HCT116 (cell line): Measurements from ENCODE around the gene AKAP14. TPM values are rescaled to one million over a fixed set of nuclear protein-coding genes. Genes with fewer than 3 reads are reported as not detected.

Source experiments
- ATAC-seq: fragments of 200-7000 bp; cut with Tn5 transposase; 2 replicates; pipeline ENCODE4 v1.9.1; 2020; ENCODE audit warnings: mild to moderate bottlenecking, moderate library complexity
- BruUV-seq: library from RNA; stranded (reverse); fragments of 400-500 nt; replicated peaks from 2 replicates; lab custom pipeline; 2021; lab: Mats Ljungman, UMichigan
- CTCF ChIA-PET: fragments of 300-600 bp; sonication (Branson Sonifier 250); formaldehyde crosslinking; loops from one replicate; lab custom pipeline; 2021; ENCODE audit warnings: antibody characterized with exemption; lab: Charles Lee
- POLR2A ChIA-PET: fragments of 300-600, 350-600 bp; sonication (Branson Sonifier 250); formaldehyde crosslinking; loops from one replicate; lab custom pipeline; 2021; ENCODE audit warnings: antibody characterized with exemption; lab: Charles Lee
- RAD21 ChIA-PET, 2 experiments: fragments of 300-600 bp; sonication (Branson Sonifier 250); formaldehyde crosslinking; loops; one replicate each; lab custom pipeline; 2023; ENCODE audit warnings: low total read pairs in 2 of 2; ENCODE audit not compliant: uncharacterized antibody in 2 of 2, unreplicated experiment in 2 of 2, low non-redundant PET in 1 of 2; lab: Charles Lee
- DNase-seq: peaks from one replicate; pipeline ENCODE4 v3.0.0-alpha.2; 2010; ENCODE audit warnings: low read depth, low spot score
- H2AFZ ChIP-seq: fragments of 200-600 bp; shearing (Covaris generic), sonication (generic); 2 replicates; pipeline ENCODE4 v1.6.1; 2017; ENCODE audit warnings: low read depth, mixed run types, mixed read lengths, antibody characterized with exemption, low read length; ENCODE audit not compliant: poor library complexity, severe bottlenecking
- H3K27ac ChIP-seq: 2 replicates; pipeline ENCODE4 v1.5.1; 2012; ENCODE audit warnings: low read depth, low read length
- H3K27me3 ChIP-seq: fragments of 200-600 bp; sonication (generic); 2 replicates; pipeline ENCODE4 v1.6.1; 2016; ENCODE audit warnings: mixed run types, low read length, mixed read lengths; ENCODE audit not compliant: insufficient read depth
- H3K36me3 ChIP-seq, 2 experiments: fragments of 200-500 bp in 1 of 2; fragments of 200-600 bp in 1 of 2; sonication (Bioruptor generic) in 1 of 2; sonication (generic) in 1 of 2; 2 replicates each; pipeline versions ENCODE4 v1.5.1 to v1.6.1; 2014 to 2016; ENCODE audit warnings: low read length in 2 of 2, inconsistent platforms in 1 of 2, mixed read lengths in 1 of 2, mixed run types in 1 of 2; ENCODE audit not compliant: insufficient read depth in 2 of 2, control insufficient read depth in 1 of 2
- H3K4me1 ChIP-seq, 2 experiments: fragments of 200-600 bp in 1 of 2; sonication (generic) in 1 of 2; 2 replicates each; pipeline versions ENCODE4 v1.5.1 to v1.6.1; 2012 to 2017; ENCODE audit warnings: low read length in 2 of 2, inconsistent platforms in 1 of 2, mild to moderate bottlenecking in 1 of 2, mixed read lengths in 1 of 2, mixed run types in 1 of 2, moderate library complexity in 1 of 2; ENCODE audit not compliant: insufficient read depth in 2 of 2, control insufficient read depth in 1 of 2
- H3K4me2 ChIP-seq: fragments of 200-600 bp; sonication (generic); 2 replicates; pipeline ENCODE4 v1.6.1; 2017; ENCODE audit warnings: mixed run types, low read length, mixed read lengths
- H3K4me3 ChIP-seq, 2 experiments: fragments of 200-600 bp in 1 of 2; sonication (generic) in 1 of 2; replicated peaks in 1 of 2; 2 replicates each; pipeline ENCODE4 v1.5.1; 2011 to 2016; ENCODE audit warnings: low read length in 2 of 2, control low read depth in 1 of 2, low read depth in 1 of 2, mild to moderate bottlenecking in 1 of 2, mixed read lengths in 1 of 2, mixed run types in 1 of 2
- H3K79me2 ChIP-seq: fragments of 200-600 bp; sonication (generic); 2 replicates; pipeline ENCODE4 v1.6.1; 2017; ENCODE audit warnings: mild to moderate bottlenecking, mixed run types, low read length, moderate library complexity, mixed read lengths; ENCODE audit not compliant: insufficient read depth
- H3K9ac ChIP-seq: fragments of 200-600 bp; sonication (generic); 2 replicates; pipeline ENCODE4 v1.6.1; 2016; ENCODE audit warnings: low read length, mixed read lengths
- H3K9me2 ChIP-seq: fragments of 200-600 bp; sonication (generic), shearing (Covaris generic); 2 replicates; pipeline ENCODE4 v1.6.1; 2017; ENCODE audit warnings: mixed run types, mild to moderate bottlenecking, moderate library complexity; ENCODE audit not compliant: insufficient read depth
- H3K9me3 ChIP-seq, 2 experiments: fragments of 200-500 bp in 1 of 2; fragments of 200-600 bp in 1 of 2; sonication (Bioruptor generic) in 1 of 2; sonication (generic) in 1 of 2; 2 replicates each; pipeline ENCODE4 v1.6.1; 2014 to 2017; ENCODE audit warnings: low read length in 2 of 2, mixed read lengths in 2 of 2, inconsistent platforms in 1 of 2, low read depth in 1 of 2, mild to moderate bottlenecking in 1 of 2, mixed run types in 1 of 2, moderate library complexity in 1 of 2; ENCODE audit not compliant: control insufficient read depth in 1 of 2, insufficient read depth in 1 of 2
- H4K20me1 ChIP-seq: fragments of 200-600 bp; sonication (generic), shearing (Covaris generic); 2 replicates; pipeline ENCODE4 v1.6.1; 2017; ENCODE audit warnings: mixed run types, mild to moderate bottlenecking, moderate library complexity; ENCODE audit not compliant: insufficient read depth
- ELF1 ChIP-seq: IDR thresholded peaks from 2 replicates; pipeline ENCODE4 v1.6.1; 2012; ENCODE audit warnings: low read depth, borderline replicate concordance
- POLR2A ChIP-seq: IDR thresholded peaks from 2 replicates; pipeline ENCODE4 v1.7.0; 2011; ENCODE audit warnings: borderline replicate concordance; ENCODE audit not compliant: insufficient read depth, insufficient read length; ENCODE audit errors: extremely low read depth
- RAD21 ChIP-seq: IDR thresholded peaks from 2 replicates; pipeline ENCODE4 v1.6.1; 2012; ENCODE audit warnings: low read depth, mild to moderate bottlenecking
- TCF7L2 ChIP-seq: IDR thresholded peaks from 2 replicates; pipeline ENCODE4 v1.7.0; 2011; ENCODE audit warnings: borderline replicate concordance, inconsistent platforms; ENCODE audit not compliant: insufficient read depth, insufficient read length; ENCODE audit errors: extremely low read depth
- YY1 ChIP-seq: IDR thresholded peaks from 2 replicates; pipeline ENCODE4 v1.6.1; 2011; ENCODE audit warnings: low read length, low read depth, moderate library complexity, mild to moderate bottlenecking; ENCODE audit not compliant: insufficient replicate concordance; ENCODE audit errors: extremely low read depth
- ZFX ChIP-seq: fragments of 450-650 bp; IDR thresholded peaks from 2 replicates; pipeline ENCODE4 v1.6.1; 2017
- intact Hi-C: fragments of 100-400 bp; cut with micrococcal nuclease; formaldehyde crosslinking; loops from 2 replicates; pipeline ENCODE4 v1.10.0; 2022
- total RNA-seq: library from RNA; stranded (reverse); gene quantifications from one replicate; pipeline ENCODE4 v1.2.1, GENCODE V29; 2021; ENCODE audit not compliant: unreplicated experiment

Gene AKAP14
- total RNA-seq, 1 experiment from 2014 or later: not detected

DNA sequence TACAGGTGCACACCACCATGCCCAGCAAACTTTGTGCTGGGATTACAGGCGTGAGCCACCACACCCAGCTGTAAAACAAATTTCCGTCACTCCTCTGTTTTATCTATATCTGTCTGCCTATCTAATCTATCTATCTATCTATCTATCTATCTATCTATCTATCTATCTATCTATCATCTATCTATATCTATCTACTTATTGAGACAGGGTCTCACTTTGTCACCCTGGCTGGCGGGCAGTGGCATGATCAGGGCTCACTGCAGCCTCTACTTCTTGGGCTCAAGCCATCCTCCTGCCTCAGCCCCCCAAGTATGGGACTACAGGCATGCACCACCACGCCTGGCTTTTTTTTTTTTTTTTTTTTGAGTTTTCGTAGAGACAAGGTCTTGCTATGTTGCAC, 20.6 kb downstream of the AKAP14 start:
- no peaks in the 10 kb centered on the region for H4K20me1 ChIP-seq
- no peak overlapping the region for H3K27ac ChIP-seq
- H3K9me3 ChIP-seq: no peaks in the 10 kb centered on the region
- no peak for ATAC-seq
- no peaks in the 10 kb centered on the region for H3K9me2 ChIP-seq
- BruUV-seq: no TSS peak
- ChIA-PET POLR2A (no interaction called here), RAD21 (no interaction called here), CTCF (no interaction called here)
- no peak overlapping the region for H3K4me3 ChIP-seq
- H3K27me3 ChIP-seq: no peaks in the 10 kb centered on the region
- TF ChIP-seq RAD21: no peak
- no peak for TF ChIP-seq POLR2A
- no peak for TF ChIP-seq YY1
- no peak for TF ChIP-seq ZFX
- no peak for TF ChIP-seq TCF7L2
- no peak overlapping the region for H3K9ac ChIP-seq
- H3K36me3 ChIP-seq: no peaks in the 10 kb centered on the region
- H3K4me1 ChIP-seq: no peaks in the 10 kb centered on the region
- H3K79me2 ChIP-seq: no peaks in the 10 kb centered on the region
- intact Hi-C loops: no loop called here
- no peak overlapping the region for H2AFZ ChIP-seq
- no peak overlapping the region for H3K4me2 ChIP-seq
- no peak for DNase-seq

DNA sequence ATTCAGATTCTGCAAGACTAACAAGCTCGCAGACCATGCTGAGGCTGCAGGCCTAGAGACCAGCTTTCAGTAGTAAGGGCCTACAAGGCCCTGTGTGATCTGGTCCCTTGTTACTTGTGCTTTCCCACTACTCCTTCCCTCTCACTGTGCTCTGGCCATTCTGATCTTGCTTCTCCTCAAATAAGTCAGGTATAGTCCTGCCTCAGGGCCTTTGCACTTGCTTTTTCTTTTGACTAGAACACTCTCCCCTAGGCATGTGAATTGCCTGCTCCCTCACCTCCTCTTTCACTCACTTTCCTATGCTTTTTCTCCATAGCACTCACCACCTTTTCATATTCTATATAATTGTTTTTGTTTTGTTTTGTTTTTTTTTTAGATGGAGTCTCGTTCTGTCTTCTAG, 22.2 kb downstream of the AKAP14 start:
- TF ChIP-seq ELF1: no peak
- TF ChIP-seq, all 23 proteins: peak for 0
- Histone ChIP-seq H3K27ac (no peak overlapping the region), H3K4me1 (no peaks in the 10 kb centered on the region), H3K36me3 (no peaks in the 10 kb centered on the region), H2AFZ (no peak overlapping the region), H4K20me1 (no peaks in the 10 kb centered on the region), H3K4me2 (no peak overlapping the region), H3K9me2 (no peaks in the 10 kb centered on the region), H3K9me3 (no peaks in the 10 kb centered on the region), H3K79me2 (no peaks in the 10 kb centered on the region), H3K27me3 (no peaks in the 10 kb centered on the region), H3K4me3 (no peak overlapping the region), H3K9ac (no peak overlapping the region)
- BruUV-seq: no TSS peak
- POLR2A ChIA-PET: no interaction called here
- CTCF ChIA-PET: no interaction called here
- intact Hi-C loops: no loop called here
- RAD21 ChIA-PET: no interaction called here
- ATAC-seq (no peak), DNase-seq (no peak)
